Liver (tissue), 9 donors: Measurements from ENCODE around the gene NDUFS6. TPM values are rescaled to one million over a fixed set of nuclear protein-coding genes. Genes with fewer than 3 reads are reported as not detected.

Source experiments
- DNase-seq: peaks from one replicate; pipeline ENCODE4 v3.0.0-alpha.2; 2017; ENCODE audit warnings: low spot score
- H3K27ac ChIP-seq, 2 donors: one replicate each; pipeline ENCODE4 v1.7.0; 2013; ENCODE audit warnings: inconsistent platforms in 2 of 2, low read length in 2 of 2, control low read depth in 1 of 2, low read depth in 1 of 2, mild to moderate bottlenecking in 1 of 2
- H3K27me3 ChIP-seq, 4 donors: one replicate each; pipeline versions ENCODE4 v1.6.1 to v1.7.0; 2013; ENCODE audit warnings: low read length in 3 of 4, inconsistent platforms in 1 of 4, mild to moderate bottlenecking in 1 of 4, moderate library complexity in 1 of 4; ENCODE audit not compliant: control insufficient read depth in 4 of 4, insufficient read depth in 4 of 4
- H3K36me3 ChIP-seq, 4 donors: one replicate each; pipeline versions ENCODE4 v1.6.1 to v1.7.0; 2013; ENCODE audit warnings: low read length in 3 of 4, mild to moderate bottlenecking in 3 of 4, low read depth in 1 of 4, moderate library complexity in 1 of 4; ENCODE audit not compliant: control insufficient read depth in 4 of 4, insufficient read depth in 3 of 4
- H3K4me1 ChIP-seq, 4 donors: one replicate each; pipeline versions ENCODE4 v1.6.1 to v1.7.0; 2013; ENCODE audit warnings: low read length in 3 of 4, mild to moderate bottlenecking in 3 of 4, moderate library complexity in 1 of 4; ENCODE audit not compliant: control insufficient read depth in 4 of 4, insufficient read depth in 4 of 4
- H3K4me3 ChIP-seq, 3 donors: one replicate each; pipeline versions ENCODE4 v1.6.1 to v1.7.0; 2013; ENCODE audit warnings: low read length in 3 of 3, control low read depth in 1 of 3, low read depth in 1 of 3, mild to moderate bottlenecking in 1 of 3
- H3K9ac ChIP-seq, 2 donors: one replicate each; pipeline ENCODE4 v1.7.0; 2013; ENCODE audit warnings: low read length in 2 of 2, mild to moderate bottlenecking in 2 of 2, moderate library complexity in 2 of 2, control low read depth in 1 of 2, low read depth in 1 of 2
- H3K9me3 ChIP-seq, 4 donors: one replicate each; pipeline versions ENCODE4 v1.6.1 to v1.7.0; 2013; ENCODE audit warnings: low read length in 3 of 4; ENCODE audit not compliant: control insufficient read depth in 4 of 4
- ATF3 ChIP-seq: IDR thresholded peaks from 2 replicates; pipeline ENCODE4 v1.6.1; 2016; ENCODE audit warnings: antibody characterized with exemption
- CTCF ChIP-seq: fragments of 150-350 bp; IDR thresholded peaks from 2 replicates; pipeline ENCODE4 v1.5.1; 2017; ENCODE audit warnings: improper control_type of control experiment, low read depth, low read length; ENCODE audit not compliant: missing input control
- EGR1 ChIP-seq, 2 donors: IDR thresholded peaks; 2 replicates each; pipeline ENCODE4 v1.6.1; 2016 to 2018; ENCODE audit warnings: antibody characterized with exemption in 2 of 2, low read depth in 2 of 2
- FOXA1 ChIP-seq: IDR thresholded peaks from 2 replicates; pipeline ENCODE4 v1.6.1; 2016; ENCODE audit warnings: antibody characterized with exemption
- FOXA2 ChIP-seq: IDR thresholded peaks from 2 replicates; pipeline ENCODE4 v1.6.1; 2016; ENCODE audit warnings: antibody characterized with exemption
- GABPA ChIP-seq, 2 donors: IDR thresholded peaks in 1 of 2; conservative IDR thresholded peaks in 1 of 2; 2 replicates each; pipeline ENCODE4 v1.6.1; 2016; ENCODE audit warnings: antibody characterized with exemption in 2 of 2, mild to moderate bottlenecking in 1 of 2, moderate library complexity in 1 of 2
- HNF4A ChIP-seq, 2 donors: conservative IDR thresholded peaks; 2 replicates each; pipeline ENCODE4 v1.6.1; 2016; ENCODE audit warnings: antibody characterized with exemption in 2 of 2, mild to moderate bottlenecking in 2 of 2
- HNF4G ChIP-seq: IDR thresholded peaks from 2 replicates; pipeline ENCODE4 v1.6.1; 2016; ENCODE audit warnings: antibody characterized with exemption
- JUND ChIP-seq, 2 donors: IDR thresholded peaks; 2 replicates each; pipeline ENCODE4 v1.6.1; 2016; ENCODE audit warnings: antibody characterized with exemption in 2 of 2
- MAX ChIP-seq: IDR thresholded peaks from 2 replicates; pipeline ENCODE4 v1.6.1; 2016; ENCODE audit warnings: antibody characterized with exemption
- NR2F2 ChIP-seq: IDR thresholded peaks from 2 replicates; pipeline ENCODE4 v1.6.1; 2016; ENCODE audit warnings: antibody characterized with exemption
- RAD21 ChIP-seq, 2 donors: IDR thresholded peaks; 2 replicates each; pipeline ENCODE4 v1.6.1; 2016; ENCODE audit warnings: antibody characterized with exemption in 2 of 2, mild to moderate bottlenecking in 2 of 2
- REST ChIP-seq: IDR thresholded peaks from 2 replicates; pipeline ENCODE4 v1.6.1; 2016; ENCODE audit warnings: antibody characterized with exemption, mild to moderate bottlenecking
- RXRA ChIP-seq, 2 donors: IDR thresholded peaks; 2 replicates each; pipeline ENCODE4 v1.6.1; 2017 to 2018; ENCODE audit warnings: antibody characterized with exemption in 2 of 2, mild to moderate bottlenecking in 1 of 2
- SP1 ChIP-seq: IDR thresholded peaks from 2 replicates; pipeline ENCODE4 v1.6.1; 2018; ENCODE audit warnings: antibody characterized with exemption, mild to moderate bottlenecking
- TAF1 ChIP-seq: conservative IDR thresholded peaks from 2 replicates; pipeline ENCODE4 v1.6.1; 2016; ENCODE audit warnings: antibody characterized with exemption, mild to moderate bottlenecking
- YY1 ChIP-seq: IDR thresholded peaks from 2 replicates; pipeline ENCODE4 v1.6.1; 2016; ENCODE audit warnings: antibody characterized with exemption, mild to moderate bottlenecking
- ZBTB33 ChIP-seq: IDR thresholded peaks from 2 replicates; pipeline ENCODE4 v1.6.1; 2016; ENCODE audit warnings: antibody characterized with exemption
- WGBS: extraction: QIAGEN DNeasy Blood & Tissue Kit; methylation state at CpG from one replicate; pipeline ENCODE4 v1.1.7; 2013; 5-methylcytosine and 5-hydroxymethylcytosine counted together
- polyA plus RNA-seq, 2 donors: library from polyadenylated mRNA; stranded (reverse) in 1 of 2; unstranded in 1 of 2; fragments of 200-250 nt in 1 of 2; fragments of >200 nt in 1 of 2; fragmentation: Nextera tagmentation in 1 of 2; extraction: Ambion mirVana in 1 of 2; gene quantifications; one replicate each; pipeline versions ENCODE4 v1.2.1 to v1.2.3, GENCODE V29; 2013 to 2015
- total RNA-seq, 2 donors: library from RNA; depleted of rRNA; stranded (reverse); fragments of >200 nt; gene quantifications; one replicate each; pipeline ENCODE4 v1.2.3, GENCODE V29; 2014
- donor health status: healthy.
- donor health status: healthy.
- donor health status: healthy.
- donor health status: healthy.
- donor health status: healthy.

Gene NDUFS6
- total and polyA plus RNA-seq, 4 donors: 18.7 to 82.5 (median 47.3) TPM

- no peak for TF ChIP-seq CTCF
- TF ChIP-seq JUND (IDR thresholded peaks at IDR 0.05): no peak
These were observed 13.6 kb upstream of the NDUFS6 start (continued) for GRCh38 chr5:1787472-1788047.

GRCh38 chr5:1788200-1788599, 13.0 kb upstream of the NDUFS6 start:
- Histone ChIP-seq H3K9me3 (no peaks in the 10 kb centered on the region), H3K9ac (no peak overlapping the region), H3K36me3 (no peaks in the 10 kb centered on the region), H3K4me1 (no peaks in the 10 kb centered on the region), H3K27ac (no peak overlapping the region), H3K4me3 (no peak overlapping the region), H3K27me3 (no peaks in the 10 kb centered on the region)
- 88% methylated on average over 7 of the region's 7 CpGs for WGBS
- DNase-seq: no peak
- no peak for TF ChIP-seq ZBTB33
- TF ChIP-seq NR2F2: no peak
- no peak for TF ChIP-seq ATF3
- no peak for TF ChIP-seq RAD21 (IDR thresholded peaks at IDR 0.05)
- TF ChIP-seq EGR1 (IDR thresholded peaks at IDR 0.05; ENCODE audit: low read depth in 2 of 2): no peak
- TF ChIP-seq SP1: no peak
- no peak for TF ChIP-seq MAX
- TF ChIP-seq FOXA2: no peak
- no peak for TF ChIP-seq FOXA1
- no peak for TF ChIP-seq HNF4G
- no peak for TF ChIP-seq CTCF

- Histone ChIP-seq H3K4me1 (no peaks in the 10 kb centered on the region), H3K9ac (no peak overlapping the region), H3K27ac (no peak overlapping the region), H3K4me3 (no peak overlapping the region), H3K36me3 (no peaks in the 10 kb centered on the region), H3K27me3 (no peaks in the 10 kb centered on the region), H3K9me3 (no peaks in the 10 kb centered on the region)
- 72% methylated on average over 15 of the region's 15 CpGs for WGBS
- no peak for DNase-seq
- no peak for TF ChIP-seq GABPA (IDR thresholded peaks at IDR 0.05 in 1 of 2, conservative IDR thresholded peaks at IDR 0.05 in 1 of 2)
- no peak for TF ChIP-seq RXRA (IDR thresholded peaks at IDR 0.05)
- TF ChIP-seq HNF4G: no peak
- TF ChIP-seq ZBTB33: no peak
- no peak for TF ChIP-seq YY1
- no peak for TF ChIP-seq FOXA1
- no peak for TF ChIP-seq SP1
- no peak for TF ChIP-seq EGR1 (IDR thresholded peaks at IDR 0.05; ENCODE audit: low read depth in 2 of 2)
- no peak for TF ChIP-seq HNF4A (conservative IDR thresholded peaks at IDR 0.05)
- TF ChIP-seq NR2F2: no peak
- TF ChIP-seq TAF1: no peak
- TF ChIP-seq FOXA2: no peak
- TF ChIP-seq REST: no peak
These were observed 12.4 kb upstream of the NDUFS6 start for GRCh38 chr5:1788828-1789227.
